HepG2 (cell line): ENCODE results near the gene TNS4. TPM values are rescaled to one million over a fixed set of nuclear protein-coding genes. Genes with fewer than 3 reads are reported as not detected.

Experiments
- ATAC-seq: fragments of 200-7000 bp; cut with Tn5 transposase; 3 replicates; pipeline ENCODE4 v1.9.1; 2020; ENCODE audit warnings: mild to moderate bottlenecking, moderate library complexity
- BruUV-seq: library from RNA; stranded (reverse); fragments of 400-500 nt; replicated peaks from 2 replicates; lab custom pipeline; 2021; lab: Mats Ljungman, UMichigan
- CTCF ChIA-PET: fragments of 300-600 bp; formaldehyde crosslinking; extraction: SDS; loops from one replicate; lab custom pipeline; 2021; ENCODE audit warnings: low total read pairs, inconsistent platforms, low intra/inter-chr PET ratio; lab: Yijun Ruan, JAX
- POLR2A ChIA-PET: fragments of 350-600 bp; sonication (Branson Sonifier 250); formaldehyde crosslinking; loops from one replicate; lab custom pipeline; 2020; ENCODE audit warnings: antibody characterized with exemption, inconsistent platforms; lab: Yijun Ruan, JAX
- DNase-seq: peaks from one replicate; pipeline ENCODE4 v3.0.0-alpha.2; 2015; ENCODE audit warnings: low spot score
- FAIRE-seq: peaks from 3 replicates; lab custom pipeline; 2011; peaks lifted over from hg19 to GRCh38; lab: Jason Lieb, UNC
- H2AFZ ChIP-seq: one replicate; pipeline ENCODE4 v1.6.1; 2011; ENCODE audit warnings: low read length, inconsistent platforms
- H3K27ac ChIP-seq: fragments of 300-600 bp; 3 replicates; pipeline ENCODE4 v1.8.0; 2011; ENCODE audit warnings: mixed run types, mild to moderate bottlenecking, mixed read lengths, low read length, inconsistent platforms; ENCODE audit not compliant: insufficient read depth; ENCODE audit errors: extremely low read length
- H3K27me3 ChIP-seq, 2 experiments: fragments of 200-600 bp in 1 of 2; 2 replicates in 1 of 2; 3 replicates in 1 of 2; pipeline versions ENCODE4 v1.6.0 to v1.8.0; 2011; ENCODE audit warnings: low read length in 2 of 2, mild to moderate bottlenecking in 2 of 2, moderate library complexity in 2 of 2, inconsistent platforms in 1 of 2; ENCODE audit not compliant: insufficient read depth in 2 of 2, control insufficient read depth in 1 of 2
- H3K36me3 ChIP-seq, 2 experiments: fragments of 200-600 bp in 1 of 2; replicated peaks in 1 of 2; 2 replicates in 1 of 2; 3 replicates in 1 of 2; pipeline versions ENCODE4 v1.5.1 to v1.8.0; 2011; ENCODE audit warnings: low read length in 2 of 2, inconsistent platforms in 1 of 2; ENCODE audit not compliant: insufficient read depth in 2 of 2, control insufficient read depth in 1 of 2
- H3K4me1 ChIP-seq: 2 replicates; pipeline ENCODE4 v1.5.1; 2012; ENCODE audit warnings: low read length, inconsistent platforms; ENCODE audit not compliant: insufficient read depth
- H3K4me2 ChIP-seq: 2 replicates; pipeline ENCODE4 v1.6.0; 2011; ENCODE audit warnings: low read depth, low read length, inconsistent platforms
- H3K4me3 ChIP-seq, 3 experiments: fragments of 200-600 bp in 1 of 3; sonication (generic), shearing (Covaris generic) in 1 of 3; replicated peaks in 1 of 3; 2 replicates each; pipeline ENCODE4 v1.5.1; 2011 to 2016; ENCODE audit warnings: low read length in 3 of 3, inconsistent platforms in 2 of 3, low read depth in 2 of 3, mild to moderate bottlenecking in 2 of 3, control low read depth in 1 of 3, mixed read lengths in 1 of 3; ENCODE audit not compliant: insufficient read depth in 1 of 3
- H3K79me2 ChIP-seq: one replicate; pipeline ENCODE4 v1.6.1; 2011; ENCODE audit warnings: low read length, inconsistent platforms; ENCODE audit not compliant: insufficient read depth
- H3K9ac ChIP-seq: 2 replicates; pipeline ENCODE4 v1.6.0; 2011; ENCODE audit warnings: mild to moderate bottlenecking, low read depth, low read length, inconsistent platforms; ENCODE audit not compliant: insufficient read depth
- H3K9me3 ChIP-seq: 2 replicates; pipeline ENCODE4 v1.5.1; 2012; ENCODE audit warnings: mild to moderate bottlenecking, low read length
- H4K20me1 ChIP-seq: 2 replicates; pipeline ENCODE4 v1.6.0; 2011; ENCODE audit warnings: inconsistent platforms, mild to moderate bottlenecking, low read length, moderate library complexity; ENCODE audit not compliant: insufficient read depth
- ELF4 ChIP-seq: sonication (generic); formaldehyde crosslinking; IDR thresholded peaks from 2 replicates; pipeline ENCODE4 v1.5.0; 2020; ENCODE audit warnings: missing genetic modification reagents, mild to moderate bottlenecking, moderate library complexity, borderline replicate concordance
- GATAD1 ChIP-seq: IDR thresholded peaks from 2 replicates; pipeline ENCODE4 v1.6.1; 2016; ENCODE audit warnings: missing genetic modification reagents, missing compliant biosample characterization
- MED8 ChIP-seq: sonication (generic); formaldehyde crosslinking; IDR thresholded peaks from 2 replicates; pipeline ENCODE4 v1.8.1; 2023; ENCODE audit warnings: mild to moderate bottlenecking, missing genetic modification reagents; ENCODE audit not compliant: insufficient replicate concordance
- MTF1 ChIP-seq: sonication (generic); formaldehyde crosslinking; IDR thresholded peaks from 2 replicates; pipeline ENCODE4 v1.5.0; 2020; ENCODE audit warnings: missing genetic modification reagents
- PHF8 ChIP-seq: sonication (generic); formaldehyde crosslinking; IDR thresholded peaks from 2 replicates; pipeline ENCODE4 v1.5.0; 2020; ENCODE audit warnings: missing genetic modification reagents
- PRDM10 ChIP-seq: sonication (generic); formaldehyde crosslinking; IDR thresholded peaks from 2 replicates; pipeline ENCODE4 v1.4.0; 2020; ENCODE audit warnings: low read depth, missing genetic modification reagents
- SOX6 ChIP-seq, 2 experiments: fragments of 450-650 bp in 1 of 2; sonication (generic) in 1 of 2; formaldehyde crosslinking in 1 of 2; IDR thresholded peaks; 2 replicates each; pipeline versions ENCODE4 v1.4.0 to v1.6.1; 2017 to 2020; ENCODE audit warnings: antibody characterized with exemption in 1 of 2, mild to moderate bottlenecking in 1 of 2, missing genetic modification reagents in 1 of 2
- THAP7 ChIP-seq: sonication (generic); formaldehyde crosslinking; IDR thresholded peaks from 2 replicates; pipeline ENCODE4 v1.8.1; 2023; ENCODE audit warnings: mild to moderate bottlenecking, missing genetic modification reagents
- ZNF292 ChIP-seq: sonication (generic); formaldehyde crosslinking; IDR thresholded peaks from 2 replicates; pipeline ENCODE4 v1.8.1; 2022; ENCODE audit warnings: mild to moderate bottlenecking, low read depth, missing genetic modification reagents, borderline replicate concordance
- ZNF609 ChIP-seq: sonication (generic); formaldehyde crosslinking; IDR thresholded peaks from 2 replicates; pipeline ENCODE4 v1.4.0; 2020; ENCODE audit warnings: mild to moderate bottlenecking, missing genetic modification reagents, borderline replicate concordance
- WGBS: methylation state at CpG from one replicate; pipeline ENCODE4 v1.1.6; 2017; ENCODE audit warnings: low lambda C conversion rate; 5-methylcytosine and 5-hydroxymethylcytosine counted together
- in situ Hi-C: cut with HindIII; loops from 2 replicates; pipeline ENCODE4 v1.10.0; 2017; ENCODE audit warnings: low pct_unique_long_range_greater_than_20kb; ENCODE audit not compliant: extremely low pct_ligation_motif_present
- intact Hi-C: fragments of 100-400 bp; cut with micrococcal nuclease; formaldehyde crosslinking; loops from one replicate; pipeline ENCODE4 v1.10.0; 2022; ENCODE audit not compliant: unreplicated experiment
- polyA plus RNA-seq, 8 experiments: library from polyadenylated mRNA; depleted of rRNA in 3 of 8; stranded (reverse) in 7 of 8; unstranded in 1 of 8; fragments of >200 nt; fragmentation: Illumina TruSeq in 4 of 8; extraction: Trizol in 4 of 8; gene quantifications; 2 replicates each; pipeline versions ENCODE4 v1.2.1 to v1.2.3, GENCODE V29; 2011 to 2016; ENCODE audit warnings: low read depth in 4 of 8, missing spikeins in 1 of 8, mixed read lengths in 1 of 8; ENCODE audit not compliant: insufficient read depth in 1 of 8
- total RNA-seq, 5 experiments: library from RNA; depleted of rRNA; stranded (reverse); fragments of >200 nt; fragmentation: Illumina TruSeq; extraction: Trizol; gene quantifications; 2 replicates each; pipeline ENCODE4 v1.2.3, GENCODE V29; 2016; ENCODE audit warnings: low read depth in 1 of 5
- TF ChIP-seq, protein P1 (sequence below): sonication (generic); formaldehyde crosslinking; IDR thresholded peaks from 2 replicates; pipeline ENCODE4 v1.8.0; 2022; ENCODE audit warnings: mild to moderate bottlenecking, missing genetic modification reagents, borderline replicate concordance

TNS4 gene
- total and polyA plus RNA-seq, 2 of the 13 experiments (the other 11 are each of a cell fraction or from before 2014, with no cell fraction given), result 0.58 to 2.1 TPM

- Histone ChIP-seq H3K4me1 (peaks cover 33% of the 10 kb centered on the region), H2AFZ (no peak overlapping the region), H3K4me2 (no peak overlapping the region), H3K36me3 (peaks cover 0 to 12% of the 10 kb centered on the region in 2 experiments; a peak in 3 of 5 replicates), H3K9ac (no peak overlapping the region), H3K4me3 (no peak overlapping the region), H3K79me2 (no peaks in the 10 kb centered on the region), H3K27ac (no peak overlapping the region), H3K27me3 (no peaks in the 10 kb centered on the region; a peak in 2 of 5 replicates), H3K9me3 (no peaks in the 10 kb centered on the region)
- in situ Hi-C loops (no loop called here), intact Hi-C loops (no loop called here)
- DNase-seq, result no peak
- no TSS peak for BruUV-seq
- CTCF ChIA-PET, result no interaction called here
- FAIRE-seq, result no peak
- no peak for ATAC-seq
- 90% methylated on average over 3 of the region's 3 CpGs for WGBS
- TF ChIP-seq PRDM10 (CRISPR knock-in tag), result no peak
- no peak for TF ChIP-seq PHF8 (CRISPR knock-in tag)
- no peak for TF ChIP-seq ELF4 (CRISPR knock-in tag)
- no peak for TF ChIP-seq THAP7 (CRISPR knock-in tag)
- TF ChIP-seq, protein P1, sequence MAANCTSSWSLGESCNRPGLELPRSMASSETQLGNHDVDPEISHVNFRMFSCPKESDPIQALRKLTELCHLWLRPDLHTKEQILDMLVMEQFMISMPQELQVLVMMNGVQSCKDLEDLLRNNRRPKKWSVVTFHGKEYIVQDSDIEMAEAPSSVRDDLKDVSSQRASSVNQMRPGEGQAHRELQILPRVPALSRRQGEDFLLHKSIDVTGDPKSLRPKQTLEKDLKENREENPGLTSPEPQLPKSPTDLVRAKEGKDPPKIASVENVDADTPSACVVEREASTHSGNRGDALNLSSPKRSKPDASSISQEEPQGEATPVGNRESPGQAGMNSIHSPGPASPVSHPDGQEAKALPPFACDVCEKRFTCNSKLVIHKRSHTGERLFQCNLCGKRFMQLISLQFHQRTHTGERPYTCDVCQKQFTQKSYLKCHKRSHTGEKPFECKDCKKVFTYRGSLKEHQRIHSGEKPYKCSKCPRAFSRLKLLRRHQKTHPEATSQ (CRISPR knock-in tag), result no peak
- no peak for TF ChIP-seq MTF1
- no peak for TF ChIP-seq MED8 (CRISPR knock-in tag)
- TF ChIP-seq ZNF609, result no peak
- no peak for TF ChIP-seq GATAD1 (CRISPR knock-in tag)
- TF ChIP-seq ZNF292, result no peak
- TF ChIP-seq SOX6 (IDR thresholded peaks at IDR 0.05), result no peak
- no peak for TF ChIP-seq SOX6 (CRISPR knock-in tag; IDR thresholded peaks at IDR 0.05)
- TF ChIP-seq, all 625 proteins: peak for 0
- no peaks in the 10 kb centered on the region for H4K20me1 ChIP-seq
- POLR2A ChIA-PET, result no interaction called here
These were observed 44.1 kb downstream of the TNS4 start for GRCh38 chr17:40457369-40457768.
